Fibroblast of skin of right biceps (primary cell): Measurements from ENCODE around the gene CACNB4.
"Not testable (repeated sequence)": the region's sequence is repeated elsewhere in the genome, so short reads cannot be mapped to it uniquely, and the experiment has no call there.

Experiments used
- DNase-seq: peaks from one replicate; pipeline ENCODE4 v3.0.0-alpha.2; 2013

Gene CACNB4

DNA sequence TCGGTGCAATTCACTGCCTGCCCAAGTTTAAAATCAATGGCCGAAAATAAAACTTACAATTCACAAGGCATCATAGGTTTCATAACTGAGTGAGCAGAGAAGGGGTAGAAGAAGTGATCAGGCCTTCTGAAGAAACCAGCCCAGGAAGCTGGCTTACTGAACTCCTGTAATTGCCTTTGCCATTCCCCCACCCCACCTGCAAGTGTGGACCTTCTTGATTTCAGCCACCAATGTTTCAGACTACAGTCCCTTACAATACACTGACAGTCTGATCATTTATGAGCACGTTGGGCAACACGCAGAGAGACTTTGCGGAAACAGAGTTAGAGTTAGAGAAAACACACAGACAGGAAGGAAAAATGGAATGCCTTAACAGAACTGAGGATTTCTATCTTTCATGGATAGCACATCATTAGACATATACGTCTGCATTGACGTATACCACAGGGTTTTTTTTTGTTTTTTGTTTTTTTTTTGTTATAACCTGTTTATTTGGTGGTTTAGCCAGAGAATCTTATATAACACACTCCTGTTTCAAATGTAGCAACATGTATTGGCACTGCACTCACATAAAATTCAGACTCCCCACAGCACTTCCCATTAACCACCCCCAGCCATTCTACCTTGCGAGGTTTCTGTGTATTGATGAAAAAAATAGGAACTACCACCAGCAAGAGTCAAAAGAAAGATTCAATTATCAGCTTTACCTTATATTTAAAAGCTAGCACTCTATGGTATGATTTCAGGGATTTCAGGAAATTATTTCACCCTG is 126.4 kb downstream of the CACNB4 start:
- DNase-seq: no peak

DNA sequence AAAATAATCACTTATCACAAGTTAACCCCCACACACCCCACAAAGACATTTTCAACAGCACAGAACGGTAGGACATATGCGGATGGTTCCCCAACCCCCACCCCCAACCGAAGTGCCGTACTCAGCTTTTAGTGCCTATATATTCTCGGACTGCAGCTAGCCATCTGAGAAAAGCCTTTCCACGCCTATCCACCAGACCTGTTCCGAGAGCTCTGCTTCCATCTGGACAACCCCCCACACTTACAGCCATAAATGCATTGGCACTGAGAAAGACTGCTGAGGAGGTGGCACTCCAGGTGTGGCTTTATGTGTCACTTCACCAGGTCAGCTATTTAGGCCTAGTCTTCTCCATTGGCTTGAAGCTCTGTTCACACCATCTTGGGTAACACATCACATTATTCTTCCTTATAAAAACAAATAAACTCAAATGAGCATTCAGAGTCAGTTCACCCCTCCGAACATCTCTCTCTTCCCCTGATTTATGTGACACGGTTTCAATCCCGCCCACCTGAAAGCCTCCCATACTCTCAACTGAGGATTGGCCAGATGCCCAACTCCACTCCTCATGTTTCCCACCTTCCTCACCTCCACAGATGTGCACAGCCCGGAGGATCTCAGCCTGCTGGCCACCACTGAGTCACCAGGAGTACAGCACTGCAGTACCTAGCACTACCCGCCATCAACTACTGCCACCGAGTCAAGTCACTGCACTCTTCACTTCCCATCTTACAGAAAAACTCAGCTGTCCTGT is 127.4 kb downstream of the CACNB4 start:
- DNase-seq: no peak

DNA sequence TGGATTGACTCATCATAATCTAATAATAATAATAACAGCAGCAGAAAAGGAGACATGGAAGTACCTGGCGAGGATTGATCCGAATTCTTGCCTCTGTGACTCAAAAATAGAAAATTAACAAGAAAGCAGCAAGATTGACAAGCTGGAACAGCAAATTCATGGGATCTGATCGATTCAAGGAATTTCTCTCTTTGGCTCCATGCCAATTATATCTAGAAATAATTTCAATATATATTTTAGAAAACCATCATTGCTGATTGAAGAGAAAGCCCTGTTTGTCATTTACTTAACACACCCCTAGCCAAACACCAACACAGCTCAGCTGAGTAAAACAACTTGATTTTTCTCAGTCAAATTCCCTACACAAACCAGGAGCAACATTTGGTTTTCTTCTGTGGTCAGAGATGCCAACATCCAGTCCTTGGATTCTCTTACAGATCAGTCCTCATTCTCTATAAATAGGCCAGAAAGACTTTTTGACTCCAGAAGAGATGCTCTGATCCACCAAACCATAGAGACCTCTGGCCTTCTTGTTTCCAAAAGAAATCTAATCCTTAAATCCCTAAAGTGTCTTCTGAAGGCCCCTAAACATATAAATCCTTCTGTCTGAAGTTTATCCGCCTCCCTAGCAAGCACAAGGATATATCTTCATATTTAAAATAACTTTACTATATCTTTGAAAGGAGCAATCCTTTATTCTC is 129.9 kb downstream of the CACNB4 start:
- no peak for DNase-seq

DNA sequence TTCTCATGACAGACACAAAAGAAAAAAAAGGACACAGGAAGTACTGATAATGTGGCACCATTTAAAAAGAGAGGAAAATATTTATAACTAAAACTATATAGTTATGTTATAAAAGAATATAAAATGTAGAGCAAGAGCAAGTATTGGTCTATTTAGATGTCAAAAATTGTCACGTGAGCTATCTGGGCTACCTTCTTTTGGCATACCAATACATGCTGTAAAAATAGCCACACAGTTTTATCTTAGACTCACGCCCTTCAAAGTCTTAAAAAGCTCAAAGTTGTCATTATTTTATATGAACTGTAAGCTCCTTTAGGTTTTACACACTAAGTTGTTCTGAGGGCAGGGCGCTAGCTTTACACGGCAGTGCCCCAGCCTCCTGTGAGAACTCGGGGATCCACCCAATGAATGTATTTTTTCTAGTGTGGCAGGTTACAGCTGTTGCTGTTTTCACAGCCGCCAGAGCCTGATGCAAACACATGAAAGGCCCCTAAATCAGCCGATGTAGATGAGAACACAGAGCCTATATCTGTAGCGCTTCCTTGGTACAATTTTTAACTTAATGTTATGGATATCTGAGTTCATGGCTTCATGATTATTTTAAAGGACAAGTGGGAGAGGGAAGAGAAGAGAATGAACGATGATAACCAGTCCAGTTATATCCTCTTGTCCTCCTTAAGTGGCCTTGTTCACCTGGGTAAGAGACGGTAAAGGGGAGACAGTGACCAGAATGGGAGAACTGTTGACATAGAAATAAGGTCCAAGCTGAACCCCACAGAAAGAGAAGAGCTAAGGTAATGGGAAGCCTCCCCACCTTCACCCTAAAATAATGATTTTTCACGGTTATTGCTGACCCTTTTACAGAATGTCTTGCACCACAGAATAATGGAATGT is 130.8 kb downstream of the CACNB4 start:
- no peak for DNase-seq

DNA sequence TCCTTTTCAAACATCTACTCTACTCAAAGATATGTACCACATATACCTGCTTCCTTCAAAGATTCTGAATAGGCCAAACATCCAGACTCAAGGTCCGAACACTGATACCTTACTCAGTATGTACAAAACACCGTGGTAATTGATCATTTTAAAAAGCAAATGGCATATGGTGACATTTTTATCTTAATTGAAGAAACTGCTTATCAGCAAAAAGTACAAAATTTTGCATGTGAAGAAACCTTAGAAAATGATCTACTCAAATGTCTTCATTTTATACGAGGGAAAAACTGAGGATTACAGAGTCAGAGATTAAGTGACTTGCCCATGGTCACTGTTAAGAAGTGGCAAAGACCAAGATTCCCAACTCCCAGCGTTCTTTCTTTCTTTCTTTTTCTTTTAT is 133.0 kb downstream of the CACNB4 start:
- no peak for DNase-seq

DNA sequence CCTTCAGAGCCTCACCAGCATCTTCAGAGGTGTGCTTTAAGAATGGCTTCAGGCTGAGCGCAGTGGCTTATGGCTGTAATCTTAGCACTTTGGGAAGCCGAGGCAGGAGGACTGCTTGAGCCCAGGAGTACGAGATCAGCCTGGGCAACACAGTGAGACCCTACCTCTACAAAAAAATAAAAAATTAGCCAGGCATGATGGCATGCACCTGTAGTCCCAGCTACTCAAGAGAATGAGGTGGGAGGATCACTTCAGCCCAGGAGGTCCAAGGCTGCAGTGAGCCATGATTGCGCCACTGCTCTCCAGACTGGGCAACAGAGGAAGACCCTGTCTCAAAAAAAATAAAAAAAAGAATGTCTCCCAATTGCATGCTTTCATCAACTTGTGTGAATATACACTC is 137.3 kb downstream of the CACNB4 start:
- no peak for DNase-seq

DNA sequence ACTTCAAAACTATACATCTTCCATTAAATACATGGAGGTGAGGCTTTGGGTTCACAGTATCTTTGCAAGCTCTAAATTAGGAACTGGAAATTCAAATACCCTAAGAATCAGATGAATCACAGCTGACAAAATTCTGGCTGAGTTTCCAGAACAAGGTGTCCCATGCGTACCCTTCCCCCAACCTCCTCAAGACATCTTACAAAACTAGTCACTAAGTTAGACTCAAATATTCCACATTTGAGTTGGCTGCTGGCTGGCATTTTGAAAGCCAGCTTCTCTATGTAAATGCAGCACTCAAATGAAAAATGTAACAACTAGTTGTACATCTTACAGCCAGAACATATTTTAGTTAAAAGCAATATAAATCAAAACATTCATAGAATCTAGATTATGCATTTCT is 139.6 kb downstream of the CACNB4 start:
- DNase-seq: no peak

DNA sequence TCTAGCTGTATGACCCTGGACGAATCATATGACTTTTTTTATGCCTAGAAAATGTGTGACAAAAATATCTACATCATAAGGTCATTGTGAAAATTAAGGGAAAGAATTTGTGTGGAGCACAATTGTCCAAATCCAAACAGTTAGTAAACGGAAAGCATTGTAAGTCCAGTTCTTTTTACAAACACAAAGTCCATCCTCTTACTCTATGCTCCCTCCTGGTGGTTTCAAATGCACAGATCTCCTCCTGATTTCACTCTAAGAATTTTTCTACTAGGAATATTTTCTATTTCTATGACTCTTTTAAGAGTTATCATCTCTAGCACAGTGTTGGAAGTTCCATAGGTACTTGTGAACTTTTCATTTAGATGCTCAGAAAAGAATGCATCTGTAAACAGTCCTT is 145.4 kb downstream of the CACNB4 start:
- DNase-seq: no peak

DNA sequence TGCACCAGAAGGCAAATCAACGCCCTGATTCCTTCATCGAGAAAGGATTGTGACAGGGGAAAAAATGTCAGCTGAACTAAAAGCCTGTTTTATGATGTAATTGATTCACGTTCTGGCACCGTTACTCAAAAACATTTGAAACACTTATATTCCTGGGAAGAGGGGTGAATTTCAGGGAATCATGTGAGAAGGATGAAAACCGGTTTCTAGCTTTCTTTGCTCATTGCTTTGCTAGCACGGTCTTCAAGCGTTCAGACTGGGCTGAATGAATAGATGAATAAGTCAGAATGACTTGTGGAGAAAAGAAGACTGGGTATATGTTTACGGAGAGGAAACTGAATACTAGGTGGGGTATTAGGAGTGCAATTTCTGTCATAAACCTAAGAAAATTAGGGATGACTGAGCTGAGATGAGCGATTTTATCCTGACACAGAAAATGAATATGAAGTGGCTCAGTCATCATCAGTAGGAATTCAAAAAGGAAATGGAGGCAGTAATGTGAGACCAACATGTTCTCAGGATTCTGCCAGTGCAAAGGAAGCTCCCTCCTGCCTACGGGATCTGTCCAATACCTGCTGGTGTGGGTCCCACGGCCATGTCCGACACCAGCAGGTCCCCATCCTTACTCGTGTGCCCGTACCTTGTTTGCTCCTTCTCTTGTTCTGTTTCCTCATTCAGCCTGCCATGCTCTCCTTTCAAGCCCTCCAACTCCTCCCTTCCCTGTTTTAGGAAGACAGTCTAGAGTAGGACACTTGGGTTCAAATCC is 146.0 kb downstream of the CACNB4 start:
- DNase-seq: no peak

DNA sequence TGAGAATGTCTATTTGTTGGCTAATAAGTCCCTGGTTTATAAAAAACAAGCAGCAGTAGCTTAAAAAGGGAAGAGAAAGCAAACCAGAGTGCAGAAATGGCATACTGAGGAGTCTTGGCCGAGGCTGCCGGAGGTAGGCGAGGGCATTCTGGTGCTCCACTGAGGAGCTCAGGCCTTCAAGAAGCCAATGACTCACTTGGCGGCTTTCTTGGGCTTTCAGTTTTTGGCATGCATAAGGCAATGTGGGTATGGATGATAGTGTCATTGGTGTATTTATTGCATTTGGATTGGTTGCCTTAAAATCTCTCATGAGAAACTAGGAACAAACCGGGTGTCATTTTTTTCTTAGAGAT is 151.1 kb downstream of the CACNB4 start:
- DNase-seq: peak; percentile 8

DNA sequence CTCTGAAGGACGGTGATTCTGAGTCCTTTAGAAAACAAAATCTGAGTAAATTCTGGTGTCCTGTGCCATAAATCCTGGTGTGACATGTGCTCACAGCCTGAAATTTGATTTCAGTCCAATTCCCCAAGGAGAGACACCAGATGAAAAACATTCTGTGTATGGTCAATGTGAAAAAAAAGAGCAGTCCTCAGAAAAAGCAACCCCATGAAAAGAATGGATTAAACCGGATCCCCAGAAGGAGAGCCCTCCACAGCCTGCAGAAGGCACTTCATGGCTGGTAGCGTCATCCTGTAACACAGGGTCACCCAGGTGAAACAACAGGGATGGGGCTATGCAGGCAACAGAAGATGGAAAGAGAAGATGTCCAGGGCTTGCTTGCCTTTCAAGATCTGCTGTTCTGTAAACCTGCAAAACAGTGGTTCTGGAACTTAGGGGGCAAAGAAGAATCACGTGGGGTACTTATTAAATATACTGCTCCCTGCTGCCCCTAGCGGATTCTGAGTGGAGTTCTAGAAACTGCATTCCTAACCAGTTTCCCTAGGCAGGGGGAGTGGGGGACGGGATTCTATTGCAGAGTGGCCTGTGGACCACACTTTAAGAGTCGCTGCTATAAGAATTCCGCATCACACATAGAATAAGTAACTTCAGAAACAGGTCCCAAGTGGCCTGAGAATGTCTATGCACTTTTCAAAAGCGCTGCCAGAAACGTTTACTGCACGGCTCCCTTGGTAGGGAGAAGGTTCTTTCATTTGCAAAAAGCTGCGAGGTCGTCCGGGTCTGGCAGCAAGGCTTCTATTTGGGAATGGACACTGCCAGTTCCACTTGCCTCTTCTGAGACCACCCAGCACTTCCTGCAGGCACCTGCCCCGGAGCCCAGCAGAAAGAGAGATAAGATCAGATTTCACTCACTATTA is 151.7 kb downstream of the CACNB4 start:
- peak; percentile 11 for DNase-seq

DNA sequence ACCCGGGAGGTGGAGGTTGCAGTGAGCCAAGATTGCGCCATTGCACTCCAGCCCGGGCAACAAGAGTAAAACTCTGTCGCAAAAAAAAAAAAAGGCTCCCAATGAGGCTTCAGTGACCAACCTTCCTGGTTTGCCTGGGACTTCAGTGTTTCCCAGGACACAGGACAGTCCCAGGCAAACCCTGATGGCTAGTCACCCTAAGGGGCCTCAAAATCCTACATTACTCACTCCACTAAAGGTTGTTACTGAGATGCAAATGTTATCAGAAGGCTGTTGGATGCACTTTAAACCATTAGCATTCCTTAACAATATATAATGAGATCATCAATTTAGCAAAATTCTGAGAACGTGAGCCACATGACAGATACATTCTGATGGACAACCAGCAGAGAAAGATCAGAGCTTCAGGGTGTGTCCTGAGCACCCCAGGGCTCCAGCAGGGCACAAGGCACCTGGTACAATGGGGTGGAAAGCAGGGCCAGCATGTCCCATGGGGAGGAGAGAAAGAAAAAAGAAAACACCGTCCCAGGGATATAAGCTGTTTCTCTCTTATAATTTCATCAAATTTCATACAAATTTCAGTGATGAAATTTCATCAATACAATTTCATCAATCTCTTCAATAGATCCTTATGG is 152.5 kb downstream of the CACNB4 start:
- DNase-seq: no peak

DNA sequence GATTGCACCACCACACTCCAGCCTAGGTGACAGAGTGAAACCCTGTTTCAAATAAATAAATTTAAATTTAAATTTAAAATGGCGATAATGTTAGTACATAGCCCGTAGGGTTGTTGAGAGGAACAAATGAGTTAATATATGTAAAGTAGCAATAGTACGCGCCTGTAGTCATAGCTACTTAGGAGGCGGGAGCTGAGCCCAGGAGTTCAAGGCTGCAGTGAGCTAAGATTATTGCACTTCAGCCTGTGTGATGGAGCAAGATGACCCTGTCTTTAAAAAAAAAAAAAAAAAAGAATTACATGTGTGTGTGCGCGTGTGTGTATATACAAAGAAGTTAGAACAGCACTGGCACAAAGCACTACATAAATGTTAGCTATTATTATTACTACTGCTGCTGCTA is 153.2 kb downstream of the CACNB4 start:
- DNase-seq: no peak

DNA sequence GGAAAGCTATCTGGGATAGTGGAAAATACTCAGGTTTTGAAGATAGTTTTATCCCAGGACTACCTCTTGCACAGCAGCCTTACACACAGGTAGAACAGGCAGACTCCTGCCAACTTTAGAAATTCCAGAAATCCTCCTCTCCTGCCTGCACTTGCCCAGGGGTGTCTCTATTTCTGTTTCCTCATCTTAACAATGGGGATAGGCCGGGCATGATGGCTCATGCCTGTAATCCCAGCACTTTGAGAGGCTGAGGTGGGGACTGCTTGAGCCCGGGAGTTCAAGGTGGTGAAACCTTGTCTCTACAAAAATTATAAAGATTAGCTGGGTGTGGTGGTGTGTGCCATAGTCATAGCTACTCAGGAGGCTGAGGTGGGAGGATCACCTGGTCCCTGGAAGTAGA is 153.7 kb downstream of the CACNB4 start:
- DNase-seq: no peak

DNA sequence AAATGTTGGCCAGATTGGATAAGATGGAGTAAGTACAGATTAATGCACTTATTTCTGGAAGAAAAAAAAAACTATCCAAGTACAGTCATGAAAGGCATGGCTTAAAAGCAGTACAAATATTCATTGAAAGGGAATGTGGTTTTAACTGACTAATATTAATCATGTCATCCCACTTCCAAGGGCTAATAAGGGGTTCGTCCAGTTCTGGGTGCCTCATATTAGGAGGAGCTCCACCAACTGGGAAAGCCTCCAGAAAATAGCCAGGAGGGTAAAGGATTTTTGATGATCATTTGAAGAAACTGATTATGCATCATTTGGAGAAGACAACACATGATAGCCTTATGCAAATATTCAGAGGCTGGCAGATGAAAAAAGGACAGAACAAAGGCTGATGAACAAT is 155.4 kb downstream of the CACNB4 start:
- DNase-seq: no peak

DNA sequence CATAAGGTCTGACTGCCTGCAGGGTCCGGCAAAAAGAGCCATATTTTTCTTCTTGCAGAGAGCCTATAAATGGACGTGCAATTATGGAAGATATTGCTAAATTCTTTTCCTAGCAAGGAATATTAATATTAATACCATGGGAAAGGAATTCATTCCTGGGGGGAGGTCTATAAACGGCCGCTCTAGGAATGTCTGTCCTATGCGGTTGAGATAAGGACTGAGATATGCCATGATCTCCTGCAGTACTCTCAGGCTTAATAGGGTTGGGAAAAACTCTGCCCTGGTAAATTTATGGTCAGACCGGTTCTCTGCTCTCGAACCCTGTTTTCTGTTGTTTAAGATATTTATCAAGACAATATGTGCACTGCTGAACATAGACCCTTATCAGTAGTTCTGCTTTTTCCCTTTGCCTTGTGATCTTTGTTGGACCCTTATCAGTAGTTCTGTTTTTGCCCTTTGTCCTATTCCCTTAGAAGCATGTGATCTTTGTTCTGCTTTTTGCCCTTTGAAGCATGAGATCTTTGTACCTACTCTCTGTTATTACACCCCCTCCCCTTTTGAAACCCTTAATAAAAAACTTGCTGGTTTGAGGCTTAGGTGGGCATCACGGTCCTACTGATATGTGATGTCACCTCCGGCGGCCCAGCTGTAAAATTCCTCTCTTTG is 156.2 kb downstream of the CACNB4 start:
- DNase-seq: not testable (repeated sequence)

DNA sequence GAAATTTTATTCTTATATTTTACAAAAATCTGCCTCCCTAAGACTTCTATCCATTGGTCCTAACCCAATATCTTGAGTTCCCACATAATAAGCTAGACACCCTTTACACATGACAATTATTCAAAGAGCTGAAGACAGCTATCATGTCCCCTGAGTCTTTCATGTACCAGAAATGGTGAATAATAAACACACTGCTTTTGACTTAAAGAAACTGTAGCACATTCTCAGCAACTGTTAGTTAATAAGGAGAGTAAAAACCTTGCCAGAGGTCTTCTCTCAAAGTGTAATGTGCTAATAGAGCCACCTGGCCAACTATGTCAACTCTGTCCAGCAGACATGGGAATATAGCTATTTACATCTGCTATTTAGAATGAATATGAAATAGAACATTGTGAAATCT is 160.9 kb downstream of the CACNB4 start:
- no peak for DNase-seq

DNA sequence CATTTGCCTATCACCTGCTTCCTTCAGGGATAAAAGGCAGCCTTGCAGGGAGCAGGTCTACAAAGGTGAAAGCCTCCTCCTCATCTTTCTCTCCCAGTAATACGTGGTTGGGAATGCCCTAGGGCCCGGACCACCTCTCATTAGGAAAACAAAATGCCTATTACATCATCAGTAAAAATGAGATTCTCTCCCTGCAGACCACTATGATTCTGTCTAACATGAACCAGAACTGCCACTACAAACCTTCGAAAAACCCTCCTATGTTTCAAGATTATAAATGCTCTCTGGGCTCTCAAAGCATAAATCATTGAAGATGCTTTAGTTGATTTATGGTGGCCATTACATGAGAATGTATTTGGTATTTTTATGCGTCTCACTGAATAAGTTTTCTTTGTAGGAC is 162.2 kb downstream of the CACNB4 start:
- DNase-seq: no peak

DNA sequence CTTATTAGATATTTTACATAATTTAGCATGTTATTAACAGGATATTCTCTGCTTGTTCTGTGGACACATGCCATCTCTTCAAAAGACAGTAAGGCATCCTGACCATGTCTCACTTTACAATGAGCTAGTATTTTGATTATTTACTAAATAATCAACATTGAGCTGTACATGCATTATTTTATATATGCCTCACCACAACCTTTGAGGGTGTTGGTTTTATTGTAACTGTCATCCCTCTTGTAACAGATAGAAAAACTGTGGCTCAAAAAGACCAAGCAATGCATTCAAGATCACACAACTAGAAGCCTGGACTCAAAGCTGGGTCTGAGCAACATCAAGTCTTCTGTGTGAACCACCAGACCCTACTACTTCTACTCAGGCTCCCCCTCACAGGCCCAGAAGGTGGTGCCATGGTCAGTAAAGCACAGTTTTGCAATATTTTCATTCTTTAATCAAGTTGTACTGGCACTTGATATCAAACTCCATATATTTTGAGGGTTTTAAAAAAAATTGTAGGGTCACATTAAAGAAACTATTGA is 165.5 kb downstream of the CACNB4 start:
- no peak for DNase-seq

DNA sequence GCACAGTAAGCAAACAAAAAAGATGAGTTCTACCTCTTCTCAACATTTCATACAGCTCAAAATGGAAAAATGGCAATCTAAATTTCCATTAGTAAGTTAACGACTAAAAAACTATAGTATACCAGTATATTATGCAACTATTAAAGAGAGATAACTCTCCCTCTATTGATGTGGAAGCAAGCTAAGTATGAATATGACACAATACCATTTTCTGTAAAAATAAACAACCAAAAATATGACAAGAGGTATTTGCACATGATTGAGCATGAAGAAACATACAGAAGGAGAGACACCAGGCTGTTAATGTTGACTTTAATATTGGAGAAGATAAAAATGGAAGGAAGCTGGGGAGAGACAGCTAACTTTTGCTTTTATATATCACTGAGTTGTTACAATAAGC is 167.1 kb downstream of the CACNB4 start:
- DNase-seq: no peak
